GM23338 (cell line): ENCODE data around the gene NUB1. TPM values are rescaled to one million over a fixed set of nuclear protein-coding genes. Genes with fewer than 3 reads are reported as not detected.

ENCODE experiments used
- ATAC-seq: fragments of 200-7000 bp; cut with Tn5 transposase; 3 replicates; pipeline ENCODE4 v1.9.1; 2020
- DNase-seq: peaks from one replicate; pipeline ENCODE4 v3.0.0-alpha.2; 2015; ENCODE audit warnings: low spot score
- H2AFZ ChIP-seq: fragments of 200-600 bp; sonication (generic); 2 replicates; pipeline ENCODE4 v1.8.0; 2016; ENCODE audit warnings: antibody characterized with exemption, mild to moderate bottlenecking, moderate library complexity
- H3F3A ChIP-seq: fragments of 200-600 bp; sonication (generic); replicated peaks from 2 replicates; pipeline ENCODE4 v1.8.0; 2017; ENCODE audit warnings: antibody characterized with exemption, mixed run types, low read depth
- H3K27ac ChIP-seq: fragments of 200-600 bp; sonication (generic); 2 replicates; pipeline ENCODE4 v1.6.1; 2016; ENCODE audit warnings: low read depth
- H3K27me3 ChIP-seq: fragments of 200-600 bp; sonication (generic); 2 replicates; pipeline ENCODE4 v1.8.0; 2016; ENCODE audit warnings: mild to moderate bottlenecking, mixed run types, moderate library complexity; ENCODE audit not compliant: insufficient read depth
- H3K36me3 ChIP-seq: fragments of 200-600 bp; sonication (generic); 2 replicates; pipeline ENCODE4 v1.8.0; 2016; ENCODE audit warnings: mild to moderate bottlenecking; ENCODE audit not compliant: insufficient read depth
- H3K4me1 ChIP-seq: fragments of 200-600 bp; sonication (generic); 2 replicates; pipeline ENCODE4 v1.8.0; 2016; ENCODE audit warnings: mild to moderate bottlenecking, moderate library complexity; ENCODE audit not compliant: insufficient read depth
- H3K4me2 ChIP-seq: fragments of 200-600 bp; sonication (generic); 2 replicates; pipeline ENCODE4 v1.7.1; 2017; ENCODE audit warnings: mixed run types
- H3K4me3 ChIP-seq: fragments of 200-600 bp; sonication (generic); 2 replicates; pipeline ENCODE4 v1.6.1; 2016; ENCODE audit warnings: mixed run types
- H3K79me2 ChIP-seq: fragments of 200-600 bp; sonication (generic); replicated peaks from 2 replicates; pipeline ENCODE4 v1.8.0; 2017; ENCODE audit warnings: mild to moderate bottlenecking; ENCODE audit not compliant: insufficient read depth
- H3K9me2 ChIP-seq: fragments of 200-600 bp; sonication (generic); 2 replicates; pipeline ENCODE4 v1.8.0; 2017; ENCODE audit not compliant: insufficient read depth
- H4K20me1 ChIP-seq: fragments of 200-600 bp; sonication (generic); replicated peaks from 2 replicates; pipeline ENCODE4 v1.8.0; 2017; ENCODE audit warnings: mild to moderate bottlenecking; ENCODE audit not compliant: insufficient read depth
- H3K27ac Mint-ChIP-seq: 2 replicates; pipeline ENCODE4 v1.8.0; 2020; ENCODE audit warnings: inconsistent platforms, mild to moderate bottlenecking, moderate library complexity, mixed read lengths
- H3K27me3 Mint-ChIP-seq: 3 replicates; pipeline ENCODE4 v1.8.0; 2022; ENCODE audit warnings: low read depth, mild to moderate bottlenecking, moderate library complexity, mixed read lengths, inconsistent platforms; ENCODE audit not compliant: insufficient read depth, poor library complexity
- H3K36me3 Mint-ChIP-seq: 3 replicates; pipeline ENCODE4 v1.8.0; 2021; ENCODE audit warnings: low read depth, mild to moderate bottlenecking, inconsistent platforms, moderate library complexity, mixed read lengths
- H3K4me1 Mint-ChIP-seq: 3 replicates; pipeline ENCODE4 v1.8.0; 2020; ENCODE audit warnings: mild to moderate bottlenecking, inconsistent platforms, mixed read lengths
- H3K4me3 Mint-ChIP-seq: 3 replicates; pipeline ENCODE4 v1.8.0; 2021; ENCODE audit warnings: moderate library complexity, mild to moderate bottlenecking, inconsistent platforms, mixed read lengths
- H3K9me3 Mint-ChIP-seq: 3 replicates; pipeline ENCODE4 v1.8.0; 2020; ENCODE audit warnings: moderate library complexity, mild to moderate bottlenecking, inconsistent platforms, mixed read lengths
- CREB1 ChIP-seq: fragments of 250-450 bp; sonication (Bioruptor Pico); IDR thresholded peaks from 2 replicates; pipeline ENCODE4 v1.5.0; 2020; ENCODE audit warnings: low read depth, mild to moderate bottlenecking, moderate library complexity
- CTCF ChIP-seq, 2 experiments: fragments of 200-600 bp in 1 of 2; sonication (generic) in 1 of 2; conservative IDR thresholded peaks; 2 replicates each; pipeline versions ENCODE4 v1.5.1 to v1.6.1; 2016 to 2017; ENCODE audit warnings: antibody characterized with exemption in 2 of 2, low read depth in 2 of 2, mild to moderate bottlenecking in 2 of 2, moderate library complexity in 1 of 2
- ETS1 ChIP-seq: IDR thresholded peaks from 2 replicates; pipeline ENCODE4 v1.6.1; 2016; ENCODE audit warnings: antibody characterized with exemption
- EZH2 ChIP-seq: fragments of 200-600 bp; sonication (generic); IDR thresholded peaks from one replicate; pipeline ENCODE4 v1.8.0; 2017; ENCODE audit warnings: antibody characterized with exemption, mild to moderate bottlenecking, low read depth; ENCODE audit not compliant: unreplicated experiment
- EZH2phosphoT487 ChIP-seq: fragments of 200-600 bp; sonication (generic); IDR thresholded peaks from one replicate; pipeline ENCODE4 v1.8.1; 2018; ENCODE audit warnings: antibody characterized with exemption; ENCODE audit not compliant: unreplicated experiment
- JUNB ChIP-seq: IDR thresholded peaks from one replicate; pipeline ENCODE4 v1.6.1; 2016; ENCODE audit warnings: antibody characterized with exemption; ENCODE audit not compliant: unreplicated experiment
- NANOG ChIP-seq: IDR thresholded peaks from 2 replicates; pipeline ENCODE4 v1.6.1; 2016; ENCODE audit warnings: antibody characterized with exemption, borderline replicate concordance
- POLR2AphosphoS5 ChIP-seq: IDR thresholded peaks from 2 replicates; pipeline ENCODE4 v1.6.1; 2016; ENCODE audit warnings: antibody characterized with exemption, low read depth
- STAT1 ChIP-seq: IDR thresholded peaks from one replicate; pipeline ENCODE4 v1.6.1; 2016; ENCODE audit warnings: antibody characterized with exemption; ENCODE audit not compliant: unreplicated experiment
- ZNF114 ChIP-seq: fragments of 250-450 bp; sonication (Bioruptor Pico); IDR thresholded peaks from 2 replicates; pipeline ENCODE4 v1.5.0; 2020; ENCODE audit warnings: mild to moderate bottlenecking, moderate library complexity
- ZNF331 ChIP-seq: fragments of 250-450 bp; sonication (Bioruptor Pico); IDR thresholded peaks from 2 replicates; pipeline ENCODE4 v1.5.0; 2020; ENCODE audit warnings: low read depth, mild to moderate bottlenecking, moderate library complexity
- polyA plus RNA-seq: library from polyadenylated mRNA; unstranded; fragments of >200 nt; fragmentation: Nextera tagmentation; extraction: Ambion mirVana; gene quantifications from 2 replicates; pipeline ENCODE4 v1.2.1, GENCODE V29; 2016
- total RNA-seq: library from RNA; depleted of rRNA; stranded (reverse); fragments of >200 nt; shearing (Covaris generic); gene quantifications from 2 replicates; pipeline ENCODE4 v1.2.3, GENCODE V29; 2014
- TF ChIP-seq, protein P1 (sequence below): fragments of 250-450 bp; sonication (Bioruptor Pico); IDR thresholded peaks from 2 replicates; pipeline ENCODE4 v1.5.0; 2020; ENCODE audit warnings: mild to moderate bottlenecking, moderate library complexity
- TF ChIP-seq, protein P2 (sequence below): IDR thresholded peaks from one replicate; pipeline ENCODE4 v1.6.1; 2018; ENCODE audit warnings: antibody characterized with exemption; ENCODE audit not compliant: unreplicated experiment

NUB1 gene
- total and polyA plus RNA-seq, 2 experiments from 2014 or later = 31.8 to 42.3 TPM

- Mint-ChIP-seq H3K4me1 (peaks cover 18% of the 10 kb centered on the region), H3K9me3 (no peaks in the 10 kb centered on the region), H3K27ac (no peak overlapping the region), H3K36me3 (no peaks in the 10 kb centered on the region; the same call in 2 of the 3 replicates), H3K27me3 (peaks cover 18% of the 10 kb centered on the region), H3K4me3 (no peak overlapping the region)
- Histone ChIP-seq H3K27ac (no peak overlapping the region), H3K4me3 (no peak overlapping the region), H3K4me2 (no peak overlapping the region), H3K79me2 (no peaks in the 10 kb centered on the region), H3F3A (peaks cover 9% of the 10 kb centered on the region; the same call in 1 of the 2 replicates), H4K20me1 (no peaks in the 10 kb centered on the region), H2AFZ (no peak overlapping the region), H3K36me3 (no peaks in the 10 kb centered on the region; the same call in 1 of the 2 replicates), H3K4me1 (peaks cover 8% of the 10 kb centered on the region; the same call in 1 of the 2 replicates), H3K27me3 (peaks cover 26% of the 10 kb centered on the region), H3K9me2 (no peaks in the 10 kb centered on the region)
- DNase-seq (no peak), ATAC-seq (no peak)
- TF ChIP-seq NANOG (no peak), POLR2AphosphoS5 (no peak), EZH2 (no peak), JUNB (no peak), CREB1 (no peak), ZNF114 (CRISPR knock-in tag) (no peak), EZH2phosphoT487 (no peak), ETS1 (no peak), STAT1 (no peak), CTCF (conservative IDR thresholded peaks at IDR 0.05; ENCODE audit: low read depth in 2 of 2) (no peak), ZNF331 (CRISPR knock-in tag) (no peak)
- TF ChIP-seq, protein P1, sequence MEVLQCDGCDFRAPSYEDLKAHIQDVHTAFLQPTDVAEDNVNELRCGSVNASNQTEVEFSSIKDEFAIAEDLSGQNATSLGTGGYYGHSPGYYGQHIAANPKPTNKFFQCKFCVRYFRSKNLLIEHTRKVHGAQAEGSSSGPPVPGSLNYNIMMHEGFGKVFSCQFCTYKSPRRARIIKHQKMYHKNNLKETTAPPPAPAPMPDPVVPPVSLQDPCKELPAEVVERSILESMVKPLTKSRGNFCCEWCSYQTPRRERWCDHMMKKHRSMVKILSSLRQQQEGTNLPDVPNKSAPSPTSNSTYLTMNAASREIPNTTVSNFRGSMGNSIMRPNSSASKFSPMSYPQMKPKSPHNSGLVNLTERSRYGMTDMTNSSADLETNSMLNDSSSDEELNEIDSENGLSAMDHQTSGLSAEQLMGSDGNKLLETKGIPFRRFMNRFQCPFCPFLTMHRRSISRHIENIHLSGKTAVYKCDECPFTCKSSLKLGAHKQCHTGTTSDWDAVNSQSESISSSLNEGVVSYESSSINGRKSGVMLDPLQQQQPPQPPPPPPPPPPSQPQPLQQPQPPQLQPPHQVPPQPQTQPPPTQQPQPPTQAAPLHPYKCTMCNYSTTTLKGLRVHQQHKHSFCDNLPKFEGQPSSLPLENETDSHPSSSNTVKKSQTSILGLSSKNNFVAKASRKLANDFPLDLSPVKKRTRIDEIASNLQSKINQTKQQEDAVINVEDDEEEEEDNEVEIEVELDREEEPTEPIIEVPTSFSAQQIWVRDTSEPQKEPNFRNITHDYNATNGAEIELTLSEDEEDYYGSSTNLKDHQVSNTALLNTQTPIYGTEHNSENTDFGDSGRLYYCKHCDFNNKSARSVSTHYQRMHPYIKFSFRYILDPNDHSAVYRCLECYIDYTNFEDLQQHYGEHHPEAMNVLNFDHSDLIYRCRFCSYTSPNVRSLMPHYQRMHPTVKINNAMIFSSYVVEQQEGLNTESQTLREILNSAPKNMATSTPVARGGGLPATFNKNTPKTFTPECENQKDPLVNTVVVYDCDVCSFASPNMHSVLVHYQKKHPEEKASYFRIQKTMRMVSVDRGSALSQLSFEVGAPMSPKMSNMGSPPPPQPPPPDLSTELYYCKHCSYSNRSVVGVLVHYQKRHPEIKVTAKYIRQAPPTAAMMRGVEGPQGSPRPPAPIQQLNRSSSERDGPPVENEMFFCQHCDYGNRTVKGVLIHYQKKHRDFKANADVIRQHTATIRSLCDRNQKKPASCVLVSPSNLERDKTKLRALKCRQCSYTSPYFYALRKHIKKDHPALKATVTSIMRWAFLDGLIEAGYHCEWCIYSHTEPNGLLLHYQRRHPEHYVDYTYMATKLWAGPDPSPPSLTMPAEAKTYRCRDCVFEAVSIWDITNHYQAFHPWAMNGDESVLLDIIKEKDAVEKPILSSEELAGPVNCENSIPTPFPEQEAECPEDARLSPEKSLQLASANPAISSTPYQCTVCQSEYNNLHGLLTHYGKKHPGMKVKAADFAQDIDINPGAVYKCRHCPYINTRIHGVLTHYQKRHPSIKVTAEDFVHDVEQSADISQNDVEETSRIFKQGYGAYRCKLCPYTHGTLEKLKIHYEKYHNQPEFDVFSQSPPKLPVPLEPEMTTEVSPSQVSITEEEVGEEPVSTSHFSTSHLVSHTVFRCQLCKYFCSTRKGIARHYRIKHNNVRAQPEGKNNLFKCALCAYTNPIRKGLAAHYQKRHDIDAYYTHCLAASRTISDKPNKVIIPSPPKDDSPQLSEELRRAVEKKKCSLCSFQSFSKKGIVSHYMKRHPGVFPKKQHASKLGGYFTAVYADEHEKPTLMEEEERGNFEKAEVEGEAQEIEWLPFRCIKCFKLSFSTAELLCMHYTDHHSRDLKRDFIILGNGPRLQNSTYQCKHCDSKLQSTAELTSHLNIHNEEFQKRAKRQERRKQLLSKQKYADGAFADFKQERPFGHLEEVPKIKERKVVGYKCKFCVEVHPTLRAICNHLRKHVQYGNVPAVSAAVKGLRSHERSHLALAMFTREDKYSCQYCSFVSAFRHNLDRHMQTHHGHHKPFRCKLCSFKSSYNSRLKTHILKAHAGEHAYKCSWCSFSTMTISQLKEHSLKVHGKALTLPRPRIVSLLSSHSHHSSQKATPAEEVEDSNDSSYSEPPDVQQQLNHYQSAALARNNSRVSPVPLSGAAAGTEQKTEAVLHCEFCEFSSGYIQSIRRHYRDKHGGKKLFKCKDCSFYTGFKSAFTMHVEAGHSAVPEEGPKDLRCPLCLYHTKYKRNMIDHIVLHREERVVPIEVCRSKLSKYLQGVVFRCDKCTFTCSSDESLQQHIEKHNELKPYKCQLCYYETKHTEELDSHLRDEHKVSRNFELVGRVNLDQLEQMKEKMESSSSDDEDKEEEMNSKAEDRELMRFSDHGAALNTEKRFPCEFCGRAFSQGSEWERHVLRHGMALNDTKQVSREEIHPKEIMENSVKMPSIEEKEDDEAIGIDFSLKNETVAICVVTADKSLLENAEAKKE (CRISPR knock-in tag) = no peak
- TF ChIP-seq, protein P2, sequence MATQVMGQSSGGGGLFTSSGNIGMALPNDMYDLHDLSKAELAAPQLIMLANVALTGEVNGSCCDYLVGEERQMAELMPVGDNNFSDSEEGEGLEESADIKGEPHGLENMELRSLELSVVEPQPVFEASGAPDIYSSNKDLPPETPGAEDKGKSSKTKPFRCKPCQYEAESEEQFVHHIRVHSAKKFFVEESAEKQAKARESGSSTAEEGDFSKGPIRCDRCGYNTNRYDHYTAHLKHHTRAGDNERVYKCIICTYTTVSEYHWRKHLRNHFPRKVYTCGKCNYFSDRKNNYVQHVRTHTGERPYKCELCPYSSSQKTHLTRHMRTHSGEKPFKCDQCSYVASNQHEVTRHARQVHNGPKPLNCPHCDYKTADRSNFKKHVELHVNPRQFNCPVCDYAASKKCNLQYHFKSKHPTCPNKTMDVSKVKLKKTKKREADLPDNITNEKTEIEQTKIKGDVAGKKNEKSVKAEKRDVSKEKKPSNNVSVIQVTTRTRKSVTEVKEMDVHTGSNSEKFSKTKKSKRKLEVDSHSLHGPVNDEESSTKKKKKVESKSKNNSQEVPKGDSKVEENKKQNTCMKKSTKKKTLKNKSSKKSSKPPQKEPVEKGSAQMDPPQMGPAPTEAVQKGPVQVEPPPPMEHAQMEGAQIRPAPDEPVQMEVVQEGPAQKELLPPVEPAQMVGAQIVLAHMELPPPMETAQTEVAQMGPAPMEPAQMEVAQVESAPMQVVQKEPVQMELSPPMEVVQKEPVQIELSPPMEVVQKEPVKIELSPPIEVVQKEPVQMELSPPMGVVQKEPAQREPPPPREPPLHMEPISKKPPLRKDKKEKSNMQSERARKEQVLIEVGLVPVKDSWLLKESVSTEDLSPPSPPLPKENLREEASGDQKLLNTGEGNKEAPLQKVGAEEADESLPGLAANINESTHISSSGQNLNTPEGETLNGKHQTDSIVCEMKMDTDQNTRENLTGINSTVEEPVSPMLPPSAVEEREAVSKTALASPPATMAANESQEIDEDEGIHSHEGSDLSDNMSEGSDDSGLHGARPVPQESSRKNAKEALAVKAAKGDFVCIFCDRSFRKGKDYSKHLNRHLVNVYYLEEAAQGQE = no peak
Observed at GRCh38 chr7:151386301-151387160, 44.9 kb downstream of the NUB1 start.
